Epithelial cell of prostate (primary cell): Measurements from ENCODE around the gene ORM1.
"Not testable (repeated sequence)": the region's sequence is repeated elsewhere in the genome, so short reads cannot be mapped to it uniquely, and the experiment has no call there.

Source experiments
- DNase-seq: peaks from one replicate; pipeline ENCODE4 v3.0.0-alpha.2; 2011; ENCODE audit warnings: low read depth, low spot score
- H3K27ac ChIP-seq: fragments of 450-650 bp; 2 replicates; pipeline ENCODE4 v1.5.1; 2017; ENCODE audit warnings: mild to moderate bottlenecking

Gene ORM1

DNA sequence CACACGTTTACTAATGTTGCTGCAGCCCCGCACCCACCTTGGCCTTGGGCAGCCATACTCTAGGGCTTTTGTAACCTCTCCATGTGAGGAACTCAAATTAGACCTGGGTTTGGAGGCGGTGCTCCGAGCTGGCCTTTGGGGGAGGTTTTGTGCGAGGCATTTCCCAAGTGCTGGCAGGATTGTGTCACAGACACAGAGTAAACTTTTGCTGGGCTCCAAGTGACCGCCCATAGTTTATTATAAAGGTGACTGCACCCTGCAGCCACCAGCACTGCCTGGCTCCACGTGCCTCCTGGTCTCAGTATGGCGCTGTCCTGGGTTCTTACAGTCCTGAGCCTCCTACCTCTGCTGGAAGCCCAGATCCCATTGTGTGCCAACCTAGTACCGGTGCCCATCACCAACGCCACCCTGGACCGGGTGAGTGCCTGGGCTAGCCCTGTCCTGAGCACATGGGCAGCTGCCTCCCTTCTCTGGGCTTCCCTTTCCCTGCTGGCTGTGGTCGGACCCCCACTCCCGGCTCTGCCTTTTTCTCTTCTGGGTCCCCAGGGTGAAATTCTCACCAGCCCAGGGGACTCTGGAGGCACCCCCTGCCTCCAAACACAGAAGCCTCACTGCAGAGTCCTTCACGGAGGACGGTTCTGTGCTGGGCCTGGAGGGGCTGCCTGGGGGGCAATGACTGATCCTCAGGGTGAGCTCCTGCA, at the start of gene ORM1:
Gene ORM1 (plus strand): TSS at position 268 of the 701 bp plus-strand sequence. CDS start 36 bp downstream, at position 304.
- H3K27ac ChIP-seq, DNase-seq: not testable (repeated sequence)

DNA sequence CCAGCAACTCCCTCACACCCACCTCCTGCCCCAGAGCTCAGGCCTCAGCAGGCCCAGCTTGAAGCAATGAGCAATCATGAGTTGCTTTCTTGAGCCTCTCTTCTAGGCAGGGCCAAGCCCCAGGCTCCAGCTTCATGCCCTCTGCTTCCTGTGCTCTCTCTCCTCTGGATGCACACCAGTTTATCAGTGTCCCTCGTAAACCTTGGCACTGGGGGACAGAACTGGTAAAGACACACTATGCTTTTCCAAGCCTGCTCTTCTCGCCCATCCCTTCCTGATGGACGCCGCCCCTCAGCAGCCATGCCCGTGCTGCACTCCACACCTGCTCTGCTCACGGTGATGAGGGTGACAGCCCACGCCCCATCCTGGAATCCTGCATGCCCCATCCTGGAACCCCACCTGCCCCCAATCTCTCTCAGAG, 49.4 kb upstream of the ORM1 start:
- DNase-seq: peak; percentile 45
- peak overlapping the region; percentile 62 for H3K27ac ChIP-seq

DNA sequence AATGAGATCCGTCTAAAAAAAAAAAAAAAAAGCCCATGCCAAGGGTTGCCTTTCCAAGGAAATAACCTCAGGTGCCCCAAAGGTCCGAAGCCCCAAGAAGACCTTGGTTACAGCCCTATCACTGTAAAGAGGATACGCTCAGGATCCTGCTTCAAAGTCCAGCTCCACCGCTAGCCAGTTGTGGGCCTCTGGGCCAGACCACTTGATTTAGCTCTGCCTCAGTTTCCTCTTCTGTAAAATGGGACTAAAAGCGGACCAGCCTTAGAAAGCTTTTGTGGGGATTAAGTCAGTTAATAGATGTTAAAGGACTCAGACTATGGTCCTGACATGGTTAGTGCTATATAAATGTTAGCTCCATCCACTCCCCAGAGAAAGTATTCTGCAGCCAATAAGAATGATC, 48.7 kb upstream of the ORM1 start:
- no peak for DNase-seq
- peak overlapping the region; percentile 62 for H3K27ac ChIP-seq

- peak overlapping the region; percentile 90 for H3K27ac ChIP-seq
Observed at GRCh38 chr9:114275246-114276004, 47.5 kb upstream of the ORM1 start.

DNA sequence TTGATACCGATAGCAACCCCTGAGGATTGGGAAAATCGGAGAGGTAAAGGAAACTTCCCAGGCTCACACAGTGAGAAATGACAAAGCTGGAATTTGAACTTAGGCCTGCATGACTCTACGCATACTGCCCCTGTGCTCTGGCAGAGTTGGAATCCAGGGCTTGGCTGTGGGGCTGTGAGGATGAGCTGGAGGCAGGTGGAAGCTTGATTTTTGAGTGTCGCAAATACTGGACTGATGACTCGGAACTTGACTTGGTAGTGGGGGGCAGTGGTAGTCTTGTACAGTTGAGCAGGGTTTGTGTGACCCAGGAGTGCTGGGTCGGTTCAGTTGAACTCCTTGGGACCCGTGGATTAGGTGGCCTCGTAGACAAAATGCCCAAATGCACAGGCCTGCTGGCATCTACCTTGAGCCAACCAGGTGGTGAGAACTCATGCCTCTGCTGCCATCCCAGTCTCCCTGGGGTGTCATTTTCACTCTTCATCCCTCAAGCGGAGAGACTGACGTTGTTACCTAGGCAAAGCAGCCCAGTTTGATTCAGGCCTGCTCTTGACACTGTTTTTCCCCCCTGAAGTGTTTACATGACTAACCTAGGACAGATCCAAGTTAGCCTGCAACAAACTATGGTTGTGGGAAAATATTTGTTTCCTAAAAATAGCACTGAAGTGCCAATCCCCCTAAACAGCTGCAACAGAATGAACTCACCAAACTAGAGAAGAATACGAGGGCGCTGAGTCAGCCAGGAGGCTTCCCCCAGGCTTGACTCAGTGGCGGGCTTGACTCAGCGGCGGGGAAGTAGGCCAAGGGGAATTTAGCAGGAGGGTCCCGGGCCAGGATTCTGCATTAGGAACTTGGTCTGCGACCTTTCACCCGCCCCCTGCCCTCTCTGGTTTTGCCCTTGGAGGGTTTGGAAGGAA, 45.7 kb upstream of the ORM1 start:
- peak; percentile 82 for DNase-seq
- peak overlapping the region; percentile 90 for H3K27ac ChIP-seq

More at GRCh38 chr9:114275246-114276004, 47.5 kb upstream of the ORM1 start:
- DNase-seq: no peak

DNA sequence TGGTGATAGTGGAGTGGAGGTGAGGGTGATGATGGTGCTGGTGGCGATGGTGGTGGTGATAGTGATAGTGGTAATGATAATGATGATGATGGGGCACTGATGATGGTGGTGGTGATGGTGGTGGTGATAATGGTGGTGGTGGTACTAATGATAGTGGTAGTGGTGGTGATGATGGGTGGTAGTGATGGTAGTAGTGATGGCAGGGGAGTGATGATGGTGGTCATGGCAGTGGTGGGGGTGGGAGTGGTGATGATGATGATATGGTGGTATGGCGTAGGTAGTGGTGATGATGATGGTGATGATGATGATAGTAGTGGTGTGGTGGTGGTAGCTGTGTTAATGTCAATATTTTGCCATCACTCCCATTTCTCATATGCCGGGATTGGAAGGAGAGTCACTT, 44.5 kb upstream of the ORM1 start:
- DNase-seq: no peak
- peak overlapping the region; percentile 90 for H3K27ac ChIP-seq

GRCh38 chr9:114278881-114279570, 43.9 kb upstream of the ORM1 start:
- peak; percentile 80 for DNase-seq
- H3K27ac ChIP-seq: peak overlapping the region; percentile 90

DNA sequence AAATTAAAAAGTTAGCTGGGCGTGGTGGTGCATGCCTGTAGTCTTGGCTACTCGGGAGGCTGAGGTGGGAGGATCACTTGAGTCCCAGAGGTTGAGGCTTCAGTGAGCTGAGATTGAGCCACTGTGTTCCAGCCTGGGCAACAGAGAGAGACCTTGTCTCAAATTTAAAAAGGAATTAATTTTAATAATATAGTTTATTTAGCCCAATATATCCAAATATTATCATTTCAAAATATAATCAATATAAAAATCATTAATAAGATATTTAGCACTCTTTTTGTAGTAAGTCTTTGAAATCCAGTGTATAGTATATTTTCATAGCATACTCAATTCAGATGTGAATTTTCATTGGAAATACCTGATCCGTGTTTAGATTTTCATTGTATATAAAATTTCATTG, 43.2 kb upstream of the ORM1 start:
- H3K27ac ChIP-seq: peak overlapping the region; percentile 90
- no peak for DNase-seq

- DNase-seq: no peak
- H3K27ac ChIP-seq: no peak overlapping the region
Observed at GRCh38 chr9:114280636-114281472, 42.0 kb upstream of the ORM1 start.

DNA sequence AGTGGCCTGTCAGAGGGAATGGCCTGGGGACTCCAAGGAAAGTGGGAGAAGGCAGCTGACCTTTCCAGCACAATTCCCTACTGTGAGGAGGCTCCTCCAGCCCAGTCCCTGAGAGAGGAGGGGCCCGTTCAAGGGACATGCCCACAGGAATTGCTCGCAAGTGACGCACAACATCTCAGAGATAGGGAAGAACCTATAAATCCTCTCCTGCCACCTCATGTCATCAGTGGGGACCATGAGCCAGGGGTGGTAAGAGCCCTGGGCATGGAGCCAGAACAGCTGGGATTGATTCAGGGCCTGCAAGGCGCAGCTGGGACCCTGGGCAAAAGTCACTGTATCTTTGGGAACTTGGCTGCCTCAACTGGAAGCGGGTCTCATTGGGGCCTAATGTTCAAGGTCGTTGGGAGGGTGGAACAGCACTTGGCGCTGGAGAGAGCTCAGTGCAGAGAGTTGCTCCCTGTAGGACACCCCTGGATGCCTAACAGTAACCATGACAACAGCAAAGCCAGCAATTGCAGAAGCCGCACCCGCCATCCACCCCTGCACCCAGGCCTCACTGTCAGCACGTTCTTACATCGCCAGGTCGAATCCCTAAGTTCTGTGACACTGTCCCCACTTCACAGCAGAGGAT, 41.3 kb upstream of the ORM1 start:
- DNase-seq: no peak
- no peak overlapping the region for H3K27ac ChIP-seq

GRCh38 chr9:114282104-114282485, 40.8 kb upstream of the ORM1 start:
- peak overlapping the region; percentile 19 for H3K27ac ChIP-seq

GRCh38 chr9:114282507-114282906, 40.4 kb upstream of the ORM1 start:
- H3K27ac ChIP-seq: peak overlapping the region; percentile 19
- DNase-seq: no peak

More at GRCh38 chr9:114282104-114282485, 40.8 kb upstream of the ORM1 start:
- no peak for DNase-seq

- DNase-seq: peak; percentile 53
- peak overlapping the region; percentile 19 for H3K27ac ChIP-seq
Observed at GRCh38 chr9:114282926-114283325, 40.0 kb upstream of the ORM1 start.

DNA sequence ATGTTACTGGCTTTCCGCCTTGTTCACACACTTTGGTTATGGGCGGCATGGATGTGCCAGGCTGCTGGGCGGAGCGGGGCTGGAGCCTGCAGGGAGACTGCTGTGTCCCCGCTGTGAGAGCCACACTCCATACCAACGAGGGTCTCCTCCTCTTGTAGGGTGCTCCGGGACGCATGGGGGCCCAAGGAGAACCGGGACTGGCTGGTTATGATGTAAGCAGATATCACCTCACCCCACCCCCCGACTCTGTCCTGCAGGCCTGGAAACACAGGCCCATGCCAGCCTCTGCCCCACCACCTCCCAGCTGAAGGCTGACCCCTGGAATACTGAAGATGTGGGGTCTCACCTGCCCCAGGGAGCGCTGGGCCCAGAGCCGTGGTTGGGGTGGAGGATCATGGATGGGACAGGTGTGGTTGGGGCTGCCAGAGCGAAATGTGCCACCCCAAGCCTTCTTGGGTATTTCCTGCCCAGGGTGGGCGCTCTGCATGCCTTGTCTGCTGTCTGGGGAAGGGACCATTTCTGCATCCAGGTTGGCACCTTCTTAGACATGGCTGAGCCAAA, 39.3 kb upstream of the ORM1 start:
- no peak overlapping the region for H3K27ac ChIP-seq
- no peak for DNase-seq

DNA sequence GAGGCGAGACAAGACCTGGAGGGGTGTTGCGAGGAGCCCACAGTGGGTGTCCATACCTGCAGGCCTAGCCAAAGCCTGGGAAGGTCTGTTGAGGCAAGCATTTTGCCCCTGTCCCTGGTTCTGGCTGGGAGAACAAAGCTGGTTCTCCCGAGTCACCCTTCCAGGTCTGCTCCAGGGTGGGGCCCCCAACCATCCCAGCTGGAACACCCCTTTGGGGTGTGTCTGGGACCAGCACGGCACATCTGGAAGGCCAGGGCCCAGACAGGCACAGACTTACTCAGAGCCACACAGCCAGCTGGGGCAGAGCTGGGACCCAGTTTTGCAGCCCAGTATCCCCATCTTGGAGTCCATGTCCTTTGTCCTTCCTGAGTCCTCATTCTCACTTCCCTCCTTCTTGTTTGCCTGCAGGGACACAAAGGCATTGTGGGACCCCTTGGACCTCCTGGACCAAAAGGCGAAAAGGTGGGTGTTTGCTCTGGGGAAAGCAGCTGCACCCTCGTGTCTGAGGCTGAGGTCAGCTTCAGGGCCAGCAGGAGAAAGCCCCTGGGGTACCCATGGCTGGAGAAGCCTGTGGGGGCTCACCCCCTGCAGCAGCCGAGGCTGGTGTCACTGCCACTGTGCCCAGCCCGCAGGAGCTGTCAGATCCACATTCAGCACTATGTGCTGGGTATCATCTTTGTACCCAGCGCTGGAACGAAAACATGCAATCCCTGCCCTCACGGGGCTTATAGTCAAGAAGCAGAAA, 38.4 kb upstream of the ORM1 start:
- no peak for DNase-seq
- H3K27ac ChIP-seq: no peak overlapping the region

GRCh38 chr9:114285166-114285867, 37.6 kb upstream of the ORM1 start:
- no peak overlapping the region for H3K27ac ChIP-seq
- DNase-seq: no peak

DNA sequence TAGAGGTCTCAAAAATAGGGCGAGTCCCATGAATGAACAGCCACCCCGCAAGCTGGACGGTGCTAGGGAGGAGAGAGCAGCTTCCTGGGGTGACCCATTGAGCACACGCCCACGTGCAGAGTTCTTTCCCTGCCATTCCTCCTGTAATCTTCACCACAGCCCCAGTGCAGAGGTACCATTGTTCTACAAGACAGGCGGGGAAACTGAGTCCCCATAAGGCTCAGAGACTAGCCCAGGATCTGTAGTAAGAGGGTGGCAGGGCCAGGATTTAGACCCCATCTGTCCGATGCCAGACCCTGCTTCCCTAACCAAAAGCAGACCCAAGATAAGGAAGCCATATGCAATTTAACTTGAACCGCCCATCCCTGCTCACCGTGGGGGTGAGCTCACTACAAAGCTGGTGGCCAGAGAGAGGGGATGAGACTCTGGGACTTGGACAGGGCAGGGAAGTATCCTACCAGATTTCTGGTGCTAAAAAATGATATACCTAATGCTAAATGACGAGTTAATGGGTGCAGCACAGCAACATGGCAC, 36.7 kb upstream of the ORM1 start:
- no peak for DNase-seq
- H3K27ac ChIP-seq: no peak overlapping the region
